HUDEP-2 (cell line): ENCODE results near the gene ZPR1.

Source experiments
- DNase-seq, 76 experiments: peaks; one replicate each; lab custom pipeline; 2025; ENCODE audit not compliant: unreplicated experiment in 76 of 76; lab: John Stamatoyannopoulos, UW

The ZPR1 gene

DNA sequence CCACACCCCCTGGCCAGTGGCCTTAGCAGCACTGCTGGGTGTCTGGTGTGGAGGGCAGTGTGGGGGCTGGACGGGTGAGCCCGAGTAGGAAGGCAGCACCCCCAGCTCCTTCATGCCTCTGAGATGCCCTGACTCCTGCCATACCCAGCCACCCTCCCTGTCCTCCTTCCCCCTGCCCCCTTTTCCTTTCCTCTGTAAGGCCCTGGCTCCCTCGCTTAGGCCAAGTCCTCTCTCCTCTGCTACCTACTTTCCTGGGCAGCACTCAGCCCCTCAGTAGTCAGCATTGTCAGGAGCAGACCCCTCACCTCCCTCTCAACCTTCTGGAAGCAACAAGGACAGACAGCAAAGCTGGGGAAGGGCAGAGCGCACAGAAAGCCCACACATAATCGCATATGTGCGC is 63.0 kb downstream of the ZPR1 start:
- DNase-seq: no peak
